Fibroblast of lung (primary cell): ENCODE data around the gene CRLF1. TPM values are rescaled to one million over a fixed set of nuclear protein-coding genes. Genes with fewer than 3 reads are reported as not detected.

Experiments
- DNase-seq, 2 donors: peaks; one replicate each; pipeline versions ENCODE4 v3.0.0 to v3.0.0-alpha.2; 2010; ENCODE audit warnings: low read depth in 2 of 2
- H2AFZ ChIP-seq: 2 replicates; pipeline ENCODE4 v1.5.1; 2012; ENCODE audit warnings: low read length, control low read depth, inconsistent platforms
- H3K27ac ChIP-seq: 2 replicates; pipeline ENCODE4 v1.5.1; 2011; ENCODE audit warnings: low read length, control low read depth; ENCODE audit not compliant: insufficient read depth
- H3K27me3 ChIP-seq: 2 replicates; pipeline ENCODE4 v1.5.1; 2011; ENCODE audit warnings: mild to moderate bottlenecking, low read length; ENCODE audit not compliant: control insufficient read depth, insufficient read depth
- H3K36me3 ChIP-seq: 2 replicates; pipeline ENCODE4 v1.5.1; 2011; ENCODE audit warnings: low read length; ENCODE audit not compliant: control insufficient read depth, insufficient read depth
- H3K4me1 ChIP-seq: 2 replicates; pipeline ENCODE4 v1.5.1; 2011; ENCODE audit warnings: low read length; ENCODE audit not compliant: control insufficient read depth, insufficient read depth; ENCODE audit errors: extremely low read depth
- H3K4me2 ChIP-seq: 2 replicates; pipeline ENCODE4 v1.5.1; 2011; ENCODE audit warnings: low read length, control low read depth; ENCODE audit not compliant: insufficient read depth; ENCODE audit errors: extremely low read depth
- H3K4me3 ChIP-seq, 4 experiments: fragments of 200-600 bp in 1 of 4; sonication (generic) in 1 of 4; replicated peaks in 1 of 4; 2 replicates each; pipeline ENCODE4 v1.5.1; 2011 to 2016; ENCODE audit warnings: low read length in 4 of 4, low read depth in 3 of 4, mild to moderate bottlenecking in 3 of 4, control low read depth in 2 of 4, inconsistent platforms in 1 of 4, mixed read lengths in 1 of 4; ENCODE audit not compliant: insufficient read depth in 1 of 4; ENCODE audit errors: control extremely low read depth in 1 of 4
- H3K79me2 ChIP-seq: 2 replicates; pipeline ENCODE4 v1.5.1; 2012; ENCODE audit warnings: mild to moderate bottlenecking, low read length, inconsistent platforms; ENCODE audit not compliant: control insufficient read depth, insufficient read depth
- H3K9ac ChIP-seq: 2 replicates; pipeline ENCODE4 v1.5.1; 2011; ENCODE audit warnings: mild to moderate bottlenecking, low read length, control low read depth; ENCODE audit not compliant: insufficient read depth
- H3K9me3 ChIP-seq: 2 replicates; pipeline ENCODE4 v1.5.1; 2012; ENCODE audit warnings: low read depth, low read length; ENCODE audit not compliant: control insufficient read depth, insufficient read depth
- H4K20me1 ChIP-seq: 2 replicates; pipeline ENCODE4 v1.5.1; 2011; ENCODE audit warnings: low read length; ENCODE audit not compliant: control insufficient read depth, insufficient read depth; ENCODE audit errors: extremely low read depth
- EZH2 ChIP-seq: IDR thresholded peaks from 2 replicates; pipeline ENCODE4 v1.5.1; 2012; ENCODE audit warnings: low read length, control low read depth, mild to moderate bottlenecking; ENCODE audit errors: missing control alignments
- polyA plus RNA-seq, 2 donors: library from polyadenylated mRNA; depleted of rRNA in 1 of 2; stranded (reverse) in 1 of 2; unstranded in 1 of 2; fragments of >200 nt; gene quantifications; 2 replicates each; pipeline ENCODE4 v1.2.1, GENCODE V29; 2011 to 2012; ENCODE audit warnings: missing spikeins in 1 of 2
- total RNA-seq: library from RNA; depleted of rRNA; stranded (reverse); fragments of >200 nt; gene quantifications from 2 replicates; pipeline ENCODE4 v1.2.1, GENCODE V29; 2014
- TF ChIP-seq, protein P1 (sequence below), 2 donors: IDR thresholded peaks in 1 of 2; conservative IDR thresholded peaks in 1 of 2; 1 replicate in 1 of 2; 2 replicates in 1 of 2; pipeline ENCODE4 v1.5.1; 2011 to 2012; ENCODE audit warnings: low read length in 2 of 2, control low read depth in 1 of 2, inconsistent platforms in 1 of 2, low read depth in 1 of 2, mild to moderate bottlenecking in 1 of 2

CRLF1 gene
- total and polyA plus RNA-seq, 2 donors (not counting 1 experiment from before 2014, with no cell fraction given): 2.2 to 2.5 TPM

GRCh38 chr19:18566953-18567352 lies 39.6 kb downstream of the CRLF1 start:
- Histone ChIP-seq H3K79me2 (peaks cover 3% of the 10 kb centered on the region), H3K4me3 (no peak overlapping the region), H3K27me3 (no peaks in the 10 kb centered on the region), H4K20me1 (no peaks in the 10 kb centered on the region), H3K4me1 (no peaks in the 10 kb centered on the region), H3K36me3 (peaks cover 25% of the 10 kb centered on the region), H3K9me3 (no peaks in the 10 kb centered on the region), H3K27ac (no peak overlapping the region), H3K9ac (no peak overlapping the region), H3K4me2 (no peak overlapping the region), H2AFZ (no peak overlapping the region)
- DNase-seq: no peak
- no peak for TF ChIP-seq EZH2
- TF ChIP-seq, protein P1, sequence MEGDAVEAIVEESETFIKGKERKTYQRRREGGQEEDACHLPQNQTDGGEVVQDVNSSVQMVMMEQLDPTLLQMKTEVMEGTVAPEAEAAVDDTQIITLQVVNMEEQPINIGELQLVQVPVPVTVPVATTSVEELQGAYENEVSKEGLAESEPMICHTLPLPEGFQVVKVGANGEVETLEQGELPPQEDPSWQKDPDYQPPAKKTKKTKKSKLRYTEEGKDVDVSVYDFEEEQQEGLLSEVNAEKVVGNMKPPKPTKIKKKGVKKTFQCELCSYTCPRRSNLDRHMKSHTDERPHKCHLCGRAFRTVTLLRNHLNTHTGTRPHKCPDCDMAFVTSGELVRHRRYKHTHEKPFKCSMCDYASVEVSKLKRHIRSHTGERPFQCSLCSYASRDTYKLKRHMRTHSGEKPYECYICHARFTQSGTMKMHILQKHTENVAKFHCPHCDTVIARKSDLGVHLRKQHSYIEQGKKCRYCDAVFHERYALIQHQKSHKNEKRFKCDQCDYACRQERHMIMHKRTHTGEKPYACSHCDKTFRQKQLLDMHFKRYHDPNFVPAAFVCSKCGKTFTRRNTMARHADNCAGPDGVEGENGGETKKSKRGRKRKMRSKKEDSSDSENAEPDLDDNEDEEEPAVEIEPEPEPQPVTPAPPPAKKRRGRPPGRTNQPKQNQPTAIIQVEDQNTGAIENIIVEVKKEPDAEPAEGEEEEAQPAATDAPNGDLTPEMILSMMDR (conservative IDR thresholded peaks at IDR 0.05 in 1 of 2, IDR thresholded peaks at IDR 0.05 in 1 of 2; ENCODE audit: low read depth in 1 of 2, low read length in 2 of 2): no peak

DNA sequence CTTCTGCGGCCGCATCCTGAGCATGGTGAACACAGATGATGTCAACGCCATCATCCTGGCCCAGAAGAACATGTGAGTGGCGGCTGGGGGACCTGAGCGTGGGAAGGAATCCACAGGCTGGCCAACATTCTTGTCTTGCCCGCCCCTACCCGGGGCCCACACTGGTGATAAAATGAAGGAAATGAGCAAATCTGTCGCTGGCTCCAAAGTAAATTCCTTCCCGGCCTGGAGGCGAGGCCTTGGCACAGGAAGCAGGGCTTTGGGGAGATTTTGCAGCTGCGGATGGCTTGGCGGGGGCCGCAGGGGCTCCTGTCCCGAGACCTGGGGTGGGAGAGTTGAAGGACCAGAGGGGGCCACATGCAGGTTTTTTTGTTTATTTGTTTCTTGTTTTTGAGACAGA lies 44.5 kb downstream of the CRLF1 start:
- Histone ChIP-seq H3K27ac (peak overlapping the region; percentile 22), H3K4me3 (no peak overlapping the region), H3K4me1 (peaks cover 2% of the 10 kb centered on the region), H4K20me1 (no peaks in the 10 kb centered on the region), H3K27me3 (no peaks in the 10 kb centered on the region), H3K36me3 (peaks cover 13% of the 10 kb centered on the region), H3K9ac (no peak overlapping the region), H3K4me2 (no peak overlapping the region), H2AFZ (no peak overlapping the region), H3K9me3 (no peaks in the 10 kb centered on the region), H3K79me2 (peaks cover 22% of the 10 kb centered on the region)
- TF ChIP-seq EZH2: no peak
- TF ChIP-seq, protein P1 (conservative IDR thresholded peaks at IDR 0.05 in 1 of 2, IDR thresholded peaks at IDR 0.05 in 1 of 2; ENCODE audit: low read depth in 1 of 2, low read length in 2 of 2): no peak
- peak in 1 of 2 donors; percentile 61 for DNase-seq

DNA sequence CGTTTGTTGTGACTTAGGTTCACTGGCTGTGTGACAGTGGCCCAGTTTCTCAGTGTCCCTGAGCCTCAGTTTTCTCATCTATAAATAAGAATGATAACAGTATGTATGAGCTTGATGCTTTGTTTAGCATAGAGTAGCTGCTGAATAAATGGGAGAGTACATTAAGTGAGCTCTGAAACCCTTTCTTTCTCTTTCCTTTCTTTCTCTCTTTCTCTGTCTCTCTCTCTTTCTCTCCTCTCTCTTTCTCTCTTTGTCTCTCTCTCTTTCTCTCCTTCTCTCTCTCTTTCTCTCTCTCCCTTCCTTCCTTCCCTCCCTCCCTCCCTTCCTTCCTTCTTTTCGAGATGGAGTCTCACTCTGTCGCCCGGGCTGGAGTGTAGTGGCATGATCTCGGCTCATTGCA lies 46.9 kb downstream of the CRLF1 start:
- Histone ChIP-seq H3K9ac (no peak overlapping the region), H3K27me3 (no peaks in the 10 kb centered on the region), H3K79me2 (peaks cover 22% of the 10 kb centered on the region), H3K4me2 (peak overlapping the region; percentile 15), H3K36me3 (peaks cover 8% of the 10 kb centered on the region), H3K9me3 (no peaks in the 10 kb centered on the region), H3K27ac (no peak overlapping the region), H4K20me1 (no peaks in the 10 kb centered on the region), H3K4me3 (no peak overlapping the region), H3K4me1 (peaks cover 2% of the 10 kb centered on the region), H2AFZ (no peak overlapping the region)
- no peak for DNase-seq
- TF ChIP-seq, protein P1 (conservative IDR thresholded peaks at IDR 0.05 in 1 of 2, IDR thresholded peaks at IDR 0.05 in 1 of 2; ENCODE audit: low read depth in 1 of 2, low read length in 2 of 2): no peak
- no peak for TF ChIP-seq EZH2
